HCEC 1CT (cell line): Measurements from ENCODE around the gene TUBAL3.
"Not testable (repeated sequence)": the region's sequence is repeated elsewhere in the genome, so short reads cannot be mapped to it uniquely, and the experiment has no call there.

Experiments used
- DNase-seq: peaks from one replicate; pipeline ENCODE4 v3.0.0-alpha.2; 2017

TUBAL3 gene

DNA sequence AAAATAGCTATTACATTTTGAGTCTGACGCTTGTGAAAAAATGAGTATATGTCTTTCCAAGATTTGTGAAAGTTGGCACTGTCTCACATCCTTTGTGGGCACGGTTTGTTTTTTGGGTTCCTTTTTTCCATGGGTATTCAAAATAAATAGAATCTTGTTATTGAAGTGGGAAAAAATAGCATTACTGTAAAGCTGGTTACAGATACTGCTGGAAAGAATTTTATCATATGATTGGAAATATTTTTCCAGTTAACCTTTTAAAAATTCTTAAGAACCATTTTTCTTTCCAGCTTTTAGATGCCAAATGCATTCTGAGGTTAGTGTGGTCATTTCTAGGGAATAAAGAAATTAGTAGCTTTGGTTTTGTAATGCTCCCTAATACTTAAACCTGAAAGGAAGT, 19.1 kb upstream of the TUBAL3 start:
- DNase-seq: no peak

DNA sequence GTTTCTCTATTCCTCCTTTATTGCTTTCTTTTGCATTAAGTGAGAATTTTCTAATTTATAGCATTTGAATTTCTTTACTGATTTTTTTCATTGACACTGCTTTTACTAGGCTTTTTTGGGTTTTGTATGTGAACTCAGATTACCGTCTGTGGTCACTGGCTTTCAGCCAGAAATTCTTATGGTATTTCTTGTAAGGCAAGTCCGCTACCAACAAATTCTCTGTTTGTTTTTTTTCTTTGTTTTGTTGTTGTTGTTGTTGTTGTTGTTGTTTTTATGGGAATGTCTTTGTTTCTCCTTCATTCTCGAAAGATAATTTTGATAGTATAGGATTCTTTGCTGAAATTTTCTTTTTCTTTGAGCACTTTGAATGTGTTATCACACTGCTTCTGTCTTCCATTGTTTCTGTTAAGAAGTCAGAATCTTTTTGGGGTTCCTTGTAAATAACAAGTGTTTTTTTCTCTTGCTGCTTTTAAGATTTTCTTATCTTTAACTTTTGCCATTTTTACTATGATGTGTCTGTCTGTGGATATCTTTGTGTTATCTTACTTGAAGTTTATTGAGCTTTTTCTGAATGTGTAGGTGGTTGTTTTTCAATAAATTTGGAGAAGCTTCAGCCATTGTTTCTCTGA, 15.0 kb upstream of the TUBAL3 start:
- no peak for DNase-seq

DNA sequence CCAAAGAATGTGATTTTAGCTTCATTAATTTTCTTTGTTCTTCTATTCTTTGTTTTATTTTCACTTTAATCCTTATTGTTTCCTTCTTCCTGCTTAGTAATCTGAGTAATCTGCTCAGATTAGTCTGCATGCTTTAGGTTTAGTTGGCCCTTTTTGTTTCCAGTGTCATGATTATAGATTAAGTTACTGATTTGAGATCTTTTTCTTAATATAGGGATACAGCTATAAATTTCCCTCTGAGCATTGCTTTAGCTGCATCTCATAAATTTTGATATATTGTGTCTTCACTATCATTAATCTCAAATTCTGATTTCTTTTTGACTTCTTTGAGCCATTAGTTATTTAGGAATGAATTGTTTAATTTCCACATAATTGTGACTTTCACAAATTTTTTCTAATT, 14.0 kb upstream of the TUBAL3 start:
- DNase-seq: no peak

DNA sequence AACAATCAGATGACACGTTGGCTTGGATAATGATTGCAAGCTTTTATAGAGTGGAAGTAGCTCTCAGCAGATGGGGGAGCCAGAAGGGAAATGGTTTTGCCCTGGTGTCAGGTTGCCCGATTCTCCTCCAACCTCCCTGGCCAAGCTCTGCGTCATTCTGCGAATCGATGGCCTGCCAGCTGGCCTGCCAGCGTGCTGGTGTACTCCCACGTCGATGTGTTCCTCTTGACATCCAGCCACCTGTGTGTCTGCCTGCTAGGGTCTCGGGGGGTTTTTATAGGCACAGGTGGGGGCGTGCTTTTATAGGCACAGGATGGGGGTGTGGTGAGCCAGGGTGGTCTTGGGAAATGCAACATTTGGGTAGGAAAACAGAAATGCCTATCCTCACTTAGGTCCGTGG, 12.4 kb upstream of the TUBAL3 start:
- DNase-seq: no peak

DNA sequence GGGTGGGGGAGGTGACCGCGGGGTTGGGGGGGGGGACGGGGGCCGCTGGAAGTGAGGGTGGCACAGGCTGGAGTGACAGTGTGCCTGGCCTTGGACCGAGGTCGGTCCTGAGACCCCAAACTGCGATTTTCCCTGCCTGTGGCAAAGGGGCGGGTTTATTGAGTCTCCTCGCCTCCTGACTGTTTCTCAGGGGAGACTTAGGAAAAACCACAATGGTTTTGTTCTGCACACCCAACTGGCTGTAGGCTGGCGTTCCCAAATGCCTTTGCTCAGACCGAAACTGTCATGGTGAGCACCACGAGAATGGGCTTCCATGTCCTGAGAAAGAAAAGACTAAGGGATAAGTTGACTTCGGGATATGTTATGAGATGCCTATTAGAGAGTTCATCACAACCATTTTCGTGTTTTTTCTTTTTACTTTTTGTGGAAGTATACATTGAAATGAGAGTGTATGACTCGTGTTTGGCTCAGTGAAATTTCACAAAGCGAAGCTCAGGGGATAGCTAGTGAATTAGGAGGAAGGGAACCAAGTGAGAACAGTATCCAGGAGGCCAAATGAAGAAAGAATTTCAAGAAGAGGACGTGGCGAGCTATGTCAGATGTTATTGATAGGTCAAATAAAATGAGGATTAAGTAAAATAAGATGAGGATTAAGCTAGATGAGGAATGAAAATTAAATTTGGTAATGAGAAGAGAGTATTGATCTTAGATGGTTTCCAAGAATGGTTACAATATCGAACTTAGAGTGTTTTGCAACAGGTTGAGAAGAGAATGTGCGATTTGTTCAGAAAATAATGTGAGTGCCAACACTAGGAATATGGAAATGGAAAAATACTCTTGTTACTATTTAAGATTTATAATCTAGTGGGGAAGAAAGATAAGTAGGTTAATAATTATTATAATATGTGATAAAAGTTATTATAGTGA, 8.6 kb upstream of the TUBAL3 start:
- DNase-seq: peak; percentile 71

DNA sequence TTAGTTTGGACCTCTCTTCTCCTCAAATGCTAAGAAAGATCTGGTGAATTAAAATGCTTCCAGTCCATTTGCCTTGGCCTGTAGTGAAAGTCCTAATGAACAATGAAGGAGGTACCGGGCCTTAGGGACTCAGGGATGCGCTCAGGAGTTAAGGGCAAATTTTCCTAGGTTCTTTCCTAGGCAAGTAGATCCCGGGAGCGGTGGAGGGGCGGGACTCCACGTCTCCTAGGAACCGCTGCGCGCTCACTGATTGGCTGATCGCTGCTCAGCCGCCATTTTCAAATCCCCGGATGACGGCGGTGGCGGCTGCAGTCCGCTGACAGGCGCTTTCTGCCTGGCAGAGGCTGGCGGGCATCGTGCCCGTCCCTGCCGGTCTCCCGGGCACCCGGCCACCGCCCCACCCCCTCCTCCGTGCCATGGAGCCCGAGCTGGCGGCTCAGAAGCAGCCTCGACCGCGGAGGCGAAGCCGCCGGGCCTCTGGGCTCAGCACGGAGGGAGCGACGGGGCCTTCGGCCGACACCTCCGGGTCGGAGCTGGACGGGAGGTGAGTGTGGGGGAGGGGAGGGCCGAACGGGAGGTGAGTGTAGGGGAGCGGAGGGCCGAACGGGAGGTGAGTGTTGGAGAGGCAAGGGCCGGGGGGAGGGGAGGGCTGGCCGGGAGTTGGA, 7.8 kb upstream of the TUBAL3 start, which contains the start of gene NET1:
NET1 (plus strand) TSS at position 281 of the 665 bp plus-strand sequence; CDS start at position 417, 136 bp downstream.
- DNase-seq: peak; percentile 90

DNA sequence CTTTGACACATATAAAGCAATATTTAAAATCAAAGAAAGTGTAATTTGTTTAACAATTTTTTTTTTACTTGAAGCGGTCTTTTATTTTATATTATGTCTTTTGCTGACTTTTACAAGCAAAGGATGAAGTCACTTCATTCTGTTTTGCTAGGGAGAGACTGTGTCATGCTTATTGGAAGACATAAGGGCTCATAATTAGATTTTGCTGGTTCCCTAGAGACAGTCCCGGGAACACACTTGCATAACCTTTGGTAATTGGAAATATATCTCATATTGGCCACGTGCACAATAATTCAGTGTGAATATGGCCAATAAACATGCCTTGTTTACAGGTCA, 7.3 kb upstream of the TUBAL3 start:
- DNase-seq: no peak

DNA sequence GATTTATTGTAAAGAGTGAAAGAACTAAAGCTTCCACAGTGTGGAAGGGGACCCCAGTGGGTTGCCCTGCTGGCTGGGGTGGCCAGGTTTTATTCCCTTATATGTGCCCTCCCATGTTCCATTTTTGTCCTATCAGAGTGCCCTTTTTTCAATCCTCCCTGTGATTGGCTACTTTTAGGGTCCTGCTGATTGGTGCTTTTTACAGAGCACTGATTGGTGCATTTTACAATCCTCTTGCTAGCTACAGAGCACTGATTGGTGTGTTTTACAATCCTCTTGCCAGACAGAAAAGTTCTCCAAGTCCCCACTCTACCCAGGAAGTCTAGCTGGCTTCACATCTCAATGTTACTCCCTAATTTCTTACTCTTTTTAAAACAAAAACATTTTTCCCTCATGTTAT, 6.2 kb upstream of the TUBAL3 start:
- not testable (repeated sequence) for DNase-seq

DNA sequence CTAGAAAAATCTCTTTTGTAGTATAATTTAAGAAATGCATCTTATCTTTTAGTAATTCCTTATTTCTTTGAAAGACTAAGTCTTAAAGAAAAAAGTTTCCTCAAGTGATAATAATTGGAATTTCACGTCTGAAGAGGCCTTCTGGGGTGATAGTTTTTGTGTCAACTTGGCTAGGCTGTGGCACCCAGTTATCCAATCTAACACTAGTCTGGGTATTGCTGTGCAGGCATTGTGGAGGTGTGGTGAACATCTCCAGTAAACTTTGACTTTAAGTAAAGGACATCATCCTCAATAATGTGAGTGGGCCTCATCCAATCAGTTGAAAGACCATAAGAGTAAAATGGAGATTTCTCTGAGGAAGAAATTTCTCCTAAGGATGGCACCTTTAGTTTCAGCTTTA, 2.3 kb upstream of the TUBAL3 start:
- DNase-seq: no peak

DNA sequence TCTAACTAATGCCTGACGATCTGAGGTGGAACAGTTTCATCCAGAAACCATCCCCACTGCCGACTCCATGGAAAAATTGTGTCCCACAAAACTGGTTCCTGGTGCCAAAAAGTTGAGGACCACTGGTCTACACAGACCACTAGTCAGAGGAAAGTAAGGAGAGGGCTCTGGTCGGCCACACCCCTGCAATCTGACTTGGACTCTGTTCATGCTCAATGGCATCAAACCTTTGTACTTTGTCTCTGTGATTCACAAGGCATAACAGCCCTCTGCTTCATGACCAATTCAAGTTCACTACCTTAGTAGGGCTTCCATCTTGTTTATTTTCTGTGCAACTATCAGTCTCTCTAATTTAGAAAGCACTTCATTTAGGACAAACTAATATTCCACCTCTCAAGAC, 1.8 kb downstream of the TUBAL3 start:
- no peak for DNase-seq

DNA sequence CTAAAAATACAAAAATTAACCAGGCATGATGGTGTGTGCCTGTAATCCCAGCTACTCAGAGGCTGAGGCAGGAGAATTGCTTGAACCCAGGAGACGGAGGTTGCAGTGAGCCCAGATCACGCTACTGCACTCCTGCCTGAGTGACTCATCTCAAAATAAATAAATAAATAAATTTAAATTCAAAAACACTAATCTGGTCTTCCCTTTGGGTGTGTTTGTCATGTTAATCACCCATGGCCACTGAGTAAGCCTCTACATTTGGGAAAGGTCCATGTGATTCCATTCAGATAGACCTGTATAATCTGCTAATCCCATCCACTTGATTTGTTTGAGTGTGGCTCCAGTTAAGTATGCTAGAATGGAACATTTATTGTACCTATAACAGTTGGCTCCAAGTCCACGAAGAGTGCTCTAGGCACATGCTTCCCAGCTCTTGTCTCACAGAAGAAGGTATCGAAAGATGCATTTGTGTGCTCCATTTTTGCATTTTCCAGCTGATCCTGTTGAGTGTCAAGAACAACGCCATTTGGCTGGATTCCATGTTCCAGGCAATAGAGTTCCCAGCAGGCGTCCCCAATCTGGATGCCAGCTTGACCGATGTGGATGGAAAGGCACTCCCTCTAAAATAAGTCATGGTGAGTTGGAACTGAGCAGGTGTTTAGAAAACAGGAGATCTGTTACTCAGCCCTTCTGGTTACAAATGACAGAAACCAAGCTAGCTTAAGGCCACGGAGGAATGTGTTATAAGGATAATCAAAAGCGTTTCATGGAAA, 4.0 kb downstream of the TUBAL3 start:
- DNase-seq: no peak

DNA sequence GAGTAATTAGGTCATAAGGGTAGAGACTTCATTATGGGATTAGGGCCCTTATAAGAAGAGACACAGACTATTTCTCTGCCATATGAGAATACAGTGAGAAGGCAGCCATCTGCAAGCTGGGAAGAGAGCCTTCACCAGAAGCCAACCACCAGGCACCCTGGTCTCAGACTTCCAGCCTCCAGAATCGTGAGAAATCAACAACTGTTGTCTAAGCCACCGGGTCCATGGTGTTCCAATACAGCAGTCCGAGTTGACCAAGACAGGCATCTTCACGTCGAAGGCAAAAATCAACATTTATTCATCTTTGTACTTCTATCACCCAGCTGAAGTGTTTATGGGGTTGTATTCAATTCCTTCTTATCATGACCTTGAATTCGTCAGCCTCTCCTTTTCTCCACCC, 5.3 kb downstream of the TUBAL3 start:
- DNase-seq: no peak

DNA sequence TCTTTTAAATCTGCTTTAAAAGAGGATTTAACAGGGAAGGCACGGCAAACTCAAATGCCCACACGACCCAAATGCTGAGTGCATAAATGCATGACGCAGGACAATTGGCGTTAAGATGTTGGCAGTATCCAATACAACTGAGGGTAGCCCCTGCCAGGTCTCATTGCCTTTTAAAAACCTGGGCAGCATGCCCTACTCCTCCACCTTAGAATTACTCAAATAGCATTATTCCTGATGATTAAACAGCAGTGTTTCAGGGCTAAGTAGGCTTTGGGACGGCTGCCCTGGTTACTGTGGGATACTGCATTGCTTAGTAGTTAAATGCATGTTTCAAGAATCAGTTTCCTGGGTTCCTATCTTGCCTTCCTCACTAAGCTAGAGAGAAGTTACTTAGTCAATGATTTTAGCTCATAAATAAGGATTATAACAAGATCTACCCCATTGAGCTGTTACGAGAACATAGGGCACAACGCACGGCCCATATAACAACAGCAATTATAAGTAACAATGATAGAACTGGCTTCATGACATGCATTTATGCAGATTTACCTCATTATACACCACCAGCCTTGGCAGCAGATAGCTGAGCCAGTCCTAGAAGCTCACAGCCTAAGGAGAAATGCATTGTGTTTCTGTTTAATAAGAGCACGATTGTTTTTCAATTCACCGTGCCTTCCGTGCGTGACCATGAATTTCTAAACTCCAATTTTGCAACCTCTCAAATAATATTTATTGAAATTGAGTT, 7.9 kb downstream of the TUBAL3 start:
- DNase-seq: no peak

DNA sequence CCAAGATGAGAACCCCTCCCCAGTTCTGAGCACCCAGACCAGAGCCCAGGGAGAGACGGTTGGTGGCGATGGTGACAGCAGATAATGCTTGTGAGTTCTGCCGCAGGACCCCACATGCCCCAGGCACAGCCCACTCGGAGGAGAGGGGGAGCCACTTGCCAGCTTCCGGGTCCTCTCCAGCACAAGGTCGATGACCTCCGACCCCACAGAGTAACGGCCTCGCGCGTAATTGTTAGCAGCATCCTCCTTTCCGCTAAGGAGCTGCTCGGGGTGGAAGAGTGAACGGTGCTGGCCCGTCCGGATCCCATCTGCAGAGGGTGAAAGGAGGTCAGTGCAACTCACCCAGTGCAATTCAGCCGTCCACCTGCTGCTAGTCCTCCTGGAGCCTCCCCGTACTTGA, 9.5 kb downstream of the TUBAL3 start:
- no peak for DNase-seq

DNA sequence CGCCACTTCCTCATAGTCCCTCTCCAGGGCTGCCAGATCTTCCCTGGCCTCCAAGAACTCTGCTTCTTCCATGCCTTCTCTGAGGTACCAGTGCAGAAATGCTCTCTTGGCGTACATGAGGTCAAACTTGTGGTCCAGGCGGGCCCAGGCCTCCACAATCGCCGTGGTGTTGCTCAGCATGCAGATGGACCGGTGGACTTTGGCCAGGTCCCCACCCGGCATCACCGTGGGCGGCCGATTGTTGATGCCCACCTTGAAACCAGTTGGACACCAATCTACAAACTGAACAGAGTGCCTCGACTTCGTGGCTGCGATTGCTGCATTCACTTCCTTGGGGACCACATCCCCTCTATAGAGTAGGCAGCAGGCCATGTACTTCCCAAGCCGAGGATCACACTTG, 11.1 kb downstream of the TUBAL3 start:
- DNase-seq: no peak

DNA sequence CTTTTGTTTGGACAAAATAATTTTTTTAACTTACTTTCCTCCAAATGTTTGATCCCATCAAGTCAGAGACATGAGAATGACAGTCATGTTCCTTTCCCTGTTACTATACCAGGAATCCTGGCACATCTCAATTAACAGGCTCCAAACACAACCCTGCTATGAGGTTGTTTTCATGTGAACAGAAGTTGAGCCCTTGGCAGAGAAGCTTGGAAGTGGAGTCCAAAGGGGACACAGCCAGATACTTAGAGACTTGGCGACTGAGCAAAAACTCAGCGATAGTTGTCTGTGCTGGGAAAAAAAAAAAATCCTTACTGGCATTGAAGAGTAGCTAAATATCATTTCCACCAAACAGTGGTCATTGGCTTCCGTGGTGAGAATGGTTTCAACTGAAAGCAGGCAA, 12.8 kb downstream of the TUBAL3 start:
- no peak for DNase-seq

DNA sequence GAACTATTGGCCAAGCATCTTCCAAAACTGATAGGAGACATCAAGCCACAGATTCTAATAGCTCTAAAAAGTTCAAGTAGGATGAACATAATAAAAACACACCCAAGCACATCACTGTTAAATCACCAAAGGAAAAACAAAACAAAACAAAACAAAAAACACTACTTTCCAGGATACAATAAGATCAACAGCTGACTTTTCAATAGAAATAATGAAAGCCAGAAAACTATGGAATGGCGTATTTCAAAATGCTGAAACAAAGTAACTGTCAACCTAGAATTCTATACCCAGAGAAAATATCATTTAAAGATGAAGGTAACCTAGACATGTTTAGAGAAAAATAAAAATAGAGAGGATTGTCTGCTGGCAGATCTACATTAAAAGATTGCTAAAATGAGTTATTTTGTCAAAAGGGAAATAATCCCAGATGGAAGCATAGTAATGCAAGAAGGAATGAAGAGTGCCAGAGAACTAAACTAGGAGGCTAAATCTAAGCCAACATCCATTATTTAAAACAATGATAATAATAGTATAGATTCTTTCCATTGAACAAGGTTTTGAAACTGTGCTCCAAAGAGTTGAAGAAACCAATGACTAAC, 13.9 kb downstream of the TUBAL3 start:
- no peak for DNase-seq

DNA sequence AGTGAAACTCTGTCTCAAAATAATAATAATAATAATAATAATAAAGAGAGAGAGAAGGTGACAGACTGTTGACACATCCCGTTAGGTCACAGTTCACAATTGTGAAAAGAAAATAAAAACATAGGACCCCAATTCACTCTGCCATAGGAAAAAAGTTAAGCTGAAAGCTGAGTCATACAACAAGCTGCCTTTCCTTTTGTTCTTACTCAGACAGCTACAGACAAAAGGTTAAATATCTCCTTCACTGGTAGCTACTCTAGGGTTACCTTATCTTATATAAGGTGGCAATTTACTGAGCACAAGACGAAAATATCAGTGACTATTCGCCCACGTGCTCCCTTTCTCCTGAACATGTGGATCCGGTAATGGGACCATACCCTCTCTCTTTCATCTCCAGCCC, 17.5 kb downstream of the TUBAL3 start:
- no peak for DNase-seq

DNA sequence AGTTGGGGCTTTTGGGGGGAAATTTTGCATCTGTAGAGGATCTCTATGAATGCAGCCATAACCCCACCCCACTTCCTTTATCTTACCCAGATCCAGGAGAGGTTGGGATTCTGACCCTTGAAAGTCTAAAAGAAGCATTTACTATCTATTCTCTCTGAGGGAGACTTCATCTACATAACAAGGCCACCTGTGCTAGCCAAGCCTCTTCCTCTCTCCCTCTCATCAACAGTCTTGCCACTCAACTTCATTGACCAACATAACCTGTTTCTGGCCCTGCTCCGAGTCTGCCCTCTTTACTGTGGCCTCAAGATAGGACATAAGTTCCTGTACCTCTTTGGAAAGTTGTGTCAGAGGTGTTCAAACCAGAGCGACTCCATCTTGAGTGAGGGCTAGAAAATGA, 19.4 kb downstream of the TUBAL3 start:
- DNase-seq: no peak

DNA sequence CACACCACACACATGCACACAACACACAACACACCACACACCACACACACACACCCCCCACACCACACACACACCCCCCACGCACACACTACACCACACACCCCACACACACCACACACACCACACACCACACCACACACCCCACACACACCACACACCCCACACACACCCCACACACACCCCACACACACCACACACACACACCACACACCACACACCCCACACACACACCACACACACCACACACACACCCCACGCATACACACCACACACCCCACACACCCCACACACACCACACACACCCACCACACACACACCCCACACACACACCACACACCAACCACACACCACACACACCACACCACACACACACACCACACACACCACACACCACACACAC, 23.4 kb downstream of the TUBAL3 start:
- no peak for DNase-seq

DNA sequence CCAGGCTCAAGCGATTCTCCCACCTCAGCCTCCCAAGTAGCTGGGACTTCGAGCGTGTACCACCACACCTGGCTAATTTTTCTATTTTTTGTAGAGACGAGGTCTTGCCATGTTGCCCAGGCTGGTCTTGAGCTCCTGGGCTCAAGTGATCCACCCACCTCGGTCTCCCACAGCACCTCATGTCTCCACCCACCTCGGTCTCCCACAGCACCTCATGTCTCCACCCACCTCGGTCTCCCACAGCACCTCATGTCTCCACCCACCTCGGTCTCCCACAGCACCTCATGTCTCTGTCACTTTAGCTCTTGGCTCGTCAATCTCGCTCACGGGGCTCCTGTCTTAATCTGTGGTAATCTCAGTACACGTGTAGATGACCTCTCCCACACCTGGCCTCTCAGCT, 24.2 kb downstream of the TUBAL3 start:
- DNase-seq: not testable (repeated sequence)

DNA sequence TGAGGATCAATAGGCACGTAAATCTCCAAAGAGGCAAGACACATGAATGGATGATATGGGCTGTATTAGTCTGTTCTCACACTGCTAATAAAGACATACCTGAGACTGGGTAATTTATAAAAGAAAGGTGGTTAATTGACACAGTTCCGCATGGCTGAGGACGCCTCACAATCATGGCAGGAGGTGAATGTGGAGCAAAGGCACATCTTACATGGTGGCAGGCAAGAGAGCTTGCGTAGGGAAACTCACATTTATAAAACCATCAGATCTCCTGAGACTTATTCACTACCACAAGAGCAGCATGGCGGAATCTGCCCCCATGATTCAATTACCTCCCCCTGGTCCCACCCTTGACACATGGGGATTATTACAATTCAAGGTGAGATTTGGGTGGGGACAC, 25.4 kb downstream of the TUBAL3 start:
- not testable (repeated sequence) for DNase-seq
